ENCODE measurements around the gene SOX30.

SOX30 gene

GRCh38 chr5:157640406-157641066 is 11.7 kb downstream of the SOX30 start:
- no peaks in the 10 kb centered on the region for H3K36me3 Mint-ChIP-seq (ENCODE audit: low read depth)
- no peaks in the 10 kb centered on the region for H3K9me3 Mint-ChIP-seq
- no peaks in the 10 kb centered on the region for H3K4me1 Mint-ChIP-seq (ENCODE audit: low read depth)
- no peak overlapping the region for H3K4me3 Mint-ChIP-seq
- no peaks in the 10 kb centered on the region for H3K27me3 Mint-ChIP-seq
- no peak overlapping the region for H3K27ac Mint-ChIP-seq

DNA sequence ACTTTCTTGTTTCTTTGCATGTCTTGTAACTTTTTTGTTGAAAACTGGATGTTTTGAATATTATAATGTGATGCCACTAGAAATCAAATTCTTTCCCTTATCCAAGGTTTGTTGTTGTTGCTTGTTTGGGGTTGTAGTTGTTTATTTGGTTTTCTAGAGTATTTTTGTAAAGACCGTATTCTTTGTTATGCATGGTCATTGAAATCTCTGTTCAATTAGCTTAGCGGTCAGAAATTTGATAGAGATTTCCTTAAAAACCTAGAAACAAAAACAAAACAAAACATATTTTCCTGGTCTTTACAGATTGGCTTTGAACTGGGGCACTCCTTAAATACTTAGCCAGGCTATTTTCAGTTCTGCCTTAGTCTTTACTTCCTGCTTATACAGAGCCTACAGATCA is 21.9 kb downstream of the SOX30 start:
- H3K4me3 Mint-ChIP-seq = no peak overlapping the region
- no peaks in the 10 kb centered on the region for H3K9me3 Mint-ChIP-seq
- H3K27me3 Mint-ChIP-seq = no peaks in the 10 kb centered on the region
- no peaks in the 10 kb centered on the region for H3K4me1 Mint-ChIP-seq (ENCODE audit: low read depth)
- no peaks in the 10 kb centered on the region for H3K36me3 Mint-ChIP-seq (ENCODE audit: low read depth)
- no peak overlapping the region for H3K27ac Mint-ChIP-seq

DNA sequence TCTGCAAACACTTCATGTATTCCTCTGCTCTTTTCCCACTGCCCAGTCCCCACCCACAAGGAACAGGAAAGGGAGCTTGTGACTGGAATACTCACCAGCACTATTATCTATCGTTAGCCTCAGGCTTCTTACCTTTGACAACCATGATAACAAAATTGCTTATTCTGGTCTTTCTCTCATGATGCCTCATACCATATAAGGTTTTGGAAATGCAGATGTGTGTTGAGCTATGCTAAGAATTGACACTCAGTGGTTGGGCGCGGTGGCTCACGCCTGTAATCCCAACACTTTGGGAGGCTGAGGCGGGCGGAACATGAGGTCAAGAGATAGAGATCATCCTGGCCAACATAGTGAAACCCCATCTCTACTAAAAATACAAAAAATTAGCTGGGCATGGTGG is 25.4 kb downstream of the SOX30 start:
- no peaks in the 10 kb centered on the region for H3K9me3 Mint-ChIP-seq
- H3K36me3 Mint-ChIP-seq (ENCODE audit: low read depth) = no peaks in the 10 kb centered on the region
- H3K27ac Mint-ChIP-seq = peak overlapping the region; percentile 15
- H3K4me1 Mint-ChIP-seq (ENCODE audit: low read depth) = no peaks in the 10 kb centered on the region
- no peak overlapping the region for H3K4me3 Mint-ChIP-seq
- peaks cover 3% of the 10 kb centered on the region for H3K27me3 Mint-ChIP-seq

GRCh38 chr5:157624144-157624543 is 28.1 kb downstream of the SOX30 start:
- no peak overlapping the region for H3K4me3 Mint-ChIP-seq
- H3K9me3 Mint-ChIP-seq = peaks cover 4% of the 10 kb centered on the region
- no peaks in the 10 kb centered on the region for H3K4me1 Mint-ChIP-seq (ENCODE audit: low read depth)
- H3K27me3 Mint-ChIP-seq = peaks cover 3% of the 10 kb centered on the region
- no peak overlapping the region for H3K27ac Mint-ChIP-seq
- H3K36me3 Mint-ChIP-seq (ENCODE audit: low read depth) = no peaks in the 10 kb centered on the region

DNA sequence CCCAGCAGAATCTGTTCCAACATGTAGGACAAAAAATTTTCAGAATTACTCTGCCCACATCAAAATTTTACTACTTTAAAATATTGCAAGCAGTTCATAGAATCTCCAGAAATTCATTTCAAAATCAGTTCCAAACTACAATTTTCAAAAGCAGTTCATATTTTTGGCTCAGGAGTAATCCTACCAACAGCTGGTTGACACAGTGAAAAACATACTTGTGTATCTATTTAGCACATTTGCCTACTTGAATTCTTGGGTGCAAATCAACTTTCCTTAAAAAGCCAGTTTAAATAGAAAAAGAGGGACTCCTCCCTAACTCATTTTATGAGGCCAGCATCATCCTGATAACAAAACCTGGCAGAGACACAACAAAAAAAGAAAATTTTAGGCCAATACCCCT is 31.5 kb downstream of the SOX30 start:
- H3K9me3 Mint-ChIP-seq = peaks cover 4% of the 10 kb centered on the region
- no peak overlapping the region for H3K4me3 Mint-ChIP-seq
- peaks cover 10% of the 10 kb centered on the region for H3K27me3 Mint-ChIP-seq
- no peak overlapping the region for H3K27ac Mint-ChIP-seq
- no peaks in the 10 kb centered on the region for H3K4me1 Mint-ChIP-seq (ENCODE audit: low read depth)
- no peaks in the 10 kb centered on the region for H3K36me3 Mint-ChIP-seq (ENCODE audit: low read depth)

- H3K36me3 Mint-ChIP-seq (ENCODE audit: low read depth) = no peaks in the 10 kb centered on the region
- H3K9me3 Mint-ChIP-seq = peaks cover 4% of the 10 kb centered on the region
- H3K27me3 Mint-ChIP-seq = peaks cover 7% of the 10 kb centered on the region
- peaks cover 10% of the 10 kb centered on the region for H3K4me1 Mint-ChIP-seq (ENCODE audit: low read depth)
- no peak overlapping the region for H3K4me3 Mint-ChIP-seq
- H3K27ac Mint-ChIP-seq = no peak overlapping the region
Observed at GRCh38 chr5:157618191-157618765, 34.0 kb downstream of the SOX30 start.

DNA sequence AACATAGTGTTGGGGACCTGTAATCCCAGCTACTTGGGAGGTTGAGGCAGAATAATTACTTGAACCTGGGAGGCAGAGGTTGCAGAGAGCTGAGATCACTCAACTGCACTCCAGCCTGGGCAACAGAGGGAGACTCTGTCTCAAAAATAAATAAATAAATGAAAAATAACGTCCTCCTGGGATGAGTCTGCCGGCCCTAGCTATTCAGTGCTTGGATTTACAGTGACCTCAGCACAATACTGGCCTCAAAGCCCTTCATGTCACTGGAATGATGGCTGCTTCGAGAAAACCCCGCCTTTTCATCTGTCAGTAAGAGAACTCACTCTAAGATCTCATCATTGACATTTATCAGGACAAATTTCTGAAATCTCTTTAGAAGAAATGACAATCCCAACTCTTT is 35.5 kb downstream of the SOX30 start:
- H3K4me3 Mint-ChIP-seq = no peak overlapping the region
- no peak overlapping the region for H3K27ac Mint-ChIP-seq
- H3K9me3 Mint-ChIP-seq = peaks cover 4% of the 10 kb centered on the region
- peaks cover 7% of the 10 kb centered on the region for H3K27me3 Mint-ChIP-seq
- H3K4me1 Mint-ChIP-seq (ENCODE audit: low read depth) = peaks cover 24% of the 10 kb centered on the region
- H3K36me3 Mint-ChIP-seq (ENCODE audit: low read depth) = no peaks in the 10 kb centered on the region

DNA sequence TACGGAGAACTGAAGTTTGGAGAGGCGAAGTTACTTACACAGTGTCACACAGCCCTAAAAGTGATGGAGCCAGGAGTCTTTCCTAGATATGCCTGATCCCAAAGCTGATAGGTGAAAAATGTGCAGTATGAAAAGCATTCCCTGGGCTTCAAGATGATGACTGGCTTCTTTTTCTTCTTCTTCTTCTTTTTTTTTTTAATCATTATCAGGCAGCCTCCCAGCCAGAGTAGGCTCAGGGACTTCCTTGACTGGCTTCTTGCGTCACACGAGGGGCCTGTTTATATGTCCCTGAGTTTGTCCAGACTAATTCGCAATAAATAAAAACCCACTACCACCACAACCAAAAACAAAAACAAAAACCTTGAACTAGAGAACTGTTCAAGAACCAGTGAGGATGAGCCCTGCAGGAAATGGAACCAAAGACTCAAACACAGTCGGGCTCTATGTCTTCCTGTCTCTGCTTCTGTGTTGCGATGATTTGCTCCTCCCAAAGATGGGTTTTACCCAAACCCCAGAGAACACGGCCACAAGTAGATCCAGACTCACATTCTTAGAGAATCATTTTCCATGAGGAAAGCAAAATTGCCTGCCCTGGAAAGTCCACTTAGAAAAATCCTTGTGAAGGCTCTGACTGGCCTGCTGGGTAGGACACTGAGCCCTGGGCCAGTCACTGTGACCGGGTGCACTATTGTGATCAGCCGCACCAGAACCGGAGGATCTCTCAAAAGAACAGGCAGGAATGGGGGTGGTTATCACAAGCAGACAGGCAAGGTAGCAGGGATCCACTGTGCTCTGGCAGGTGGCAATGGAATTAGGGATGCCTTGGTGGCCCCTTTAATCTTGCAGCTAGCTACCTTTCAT is 38.6 kb downstream of the SOX30 start:
- H3K9me3 Mint-ChIP-seq = no peaks in the 10 kb centered on the region
- peaks cover 40% of the 10 kb centered on the region for H3K4me1 Mint-ChIP-seq (ENCODE audit: low read depth)
- peaks cover 6% of the 10 kb centered on the region for H3K27me3 Mint-ChIP-seq
- H3K4me3 Mint-ChIP-seq = no peak overlapping the region
- H3K36me3 Mint-ChIP-seq (ENCODE audit: low read depth) = no peaks in the 10 kb centered on the region
- peak overlapping the region; percentile 70 for H3K27ac Mint-ChIP-seq

DNA sequence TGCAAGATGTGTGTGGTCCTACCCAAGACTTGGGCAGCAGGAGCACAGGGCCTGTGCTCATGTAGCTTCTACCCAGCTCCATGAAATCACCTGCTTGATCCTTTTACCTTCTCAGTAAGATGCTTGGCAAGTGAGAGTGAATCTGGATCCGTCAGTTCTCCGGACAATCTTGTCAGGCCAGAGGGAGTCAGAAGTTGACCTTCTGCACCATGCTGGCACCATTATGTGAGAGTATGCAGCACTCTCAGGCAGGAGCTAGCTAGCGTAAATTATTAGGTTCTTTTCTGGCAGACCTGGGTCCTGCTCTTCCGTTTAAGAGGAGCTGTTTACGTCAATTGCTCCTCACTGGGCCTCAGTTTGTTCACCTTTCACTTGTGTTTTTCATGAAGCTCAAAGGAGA is 39.7 kb downstream of the SOX30 start:
- Mint-ChIP-seq H3K9me3 (no peaks in the 10 kb centered on the region), H3K4me3 (no peak overlapping the region), H3K27ac (no peak overlapping the region), H3K36me3 (ENCODE audit: low read depth) (peaks cover 4% of the 10 kb centered on the region), H3K4me1 (ENCODE audit: low read depth) (peaks cover 50% of the 10 kb centered on the region), H3K27me3 (peaks cover 3% of the 10 kb centered on the region)

GRCh38 chr5:157611571-157612476 is 40.4 kb downstream of the SOX30 start:
- no peaks in the 10 kb centered on the region for H3K9me3 Mint-ChIP-seq
- peaks cover 3% of the 10 kb centered on the region for H3K27me3 Mint-ChIP-seq
- H3K27ac Mint-ChIP-seq = peak overlapping the region; percentile 78
- peaks cover 58% of the 10 kb centered on the region for H3K4me1 Mint-ChIP-seq (ENCODE audit: low read depth)
- H3K36me3 Mint-ChIP-seq (ENCODE audit: low read depth) = peaks cover 4% of the 10 kb centered on the region
- no peak overlapping the region for H3K4me3 Mint-ChIP-seq

- peaks cover 3% of the 10 kb centered on the region for H3K27me3 Mint-ChIP-seq
- peak overlapping the region; percentile 78 for H3K27ac Mint-ChIP-seq
- peaks cover 63% of the 10 kb centered on the region for H3K4me1 Mint-ChIP-seq (ENCODE audit: low read depth)
- no peaks in the 10 kb centered on the region for H3K9me3 Mint-ChIP-seq
- H3K4me3 Mint-ChIP-seq = no peak overlapping the region
- peaks cover 4% of the 10 kb centered on the region for H3K36me3 Mint-ChIP-seq (ENCODE audit: low read depth)
Observed at GRCh38 chr5:157610990-157611389, 41.2 kb downstream of the SOX30 start.

DNA sequence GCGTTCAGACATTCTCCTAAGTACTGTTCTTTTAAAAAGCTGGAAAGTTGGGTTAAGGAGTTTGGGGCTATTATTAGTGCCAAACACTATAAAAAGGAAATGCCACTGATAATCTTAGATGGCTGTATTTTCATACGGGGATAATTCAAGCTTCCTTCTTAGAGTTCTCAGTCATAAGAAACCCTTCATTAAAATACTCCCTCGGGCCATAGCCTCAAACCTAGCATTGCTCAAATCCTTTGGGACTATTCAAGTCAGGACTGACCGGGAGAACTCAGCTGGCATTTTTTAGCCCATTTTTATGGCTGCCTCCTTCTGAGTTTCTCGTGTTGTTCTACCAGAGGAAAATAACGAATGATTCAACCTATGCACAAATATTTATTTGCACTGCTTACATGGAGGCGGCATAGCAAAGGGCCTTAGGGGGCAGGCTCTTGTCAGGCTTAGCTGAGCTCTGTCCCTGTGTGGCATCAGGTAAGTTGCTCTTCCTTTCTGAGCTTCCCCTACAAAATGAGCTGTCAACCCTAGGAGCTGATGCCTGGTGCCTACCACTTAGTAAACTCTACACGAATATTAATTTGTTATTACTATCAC is 43.2 kb downstream of the SOX30 start:
- H3K36me3 Mint-ChIP-seq (ENCODE audit: low read depth) = peaks cover 4% of the 10 kb centered on the region

DNA sequence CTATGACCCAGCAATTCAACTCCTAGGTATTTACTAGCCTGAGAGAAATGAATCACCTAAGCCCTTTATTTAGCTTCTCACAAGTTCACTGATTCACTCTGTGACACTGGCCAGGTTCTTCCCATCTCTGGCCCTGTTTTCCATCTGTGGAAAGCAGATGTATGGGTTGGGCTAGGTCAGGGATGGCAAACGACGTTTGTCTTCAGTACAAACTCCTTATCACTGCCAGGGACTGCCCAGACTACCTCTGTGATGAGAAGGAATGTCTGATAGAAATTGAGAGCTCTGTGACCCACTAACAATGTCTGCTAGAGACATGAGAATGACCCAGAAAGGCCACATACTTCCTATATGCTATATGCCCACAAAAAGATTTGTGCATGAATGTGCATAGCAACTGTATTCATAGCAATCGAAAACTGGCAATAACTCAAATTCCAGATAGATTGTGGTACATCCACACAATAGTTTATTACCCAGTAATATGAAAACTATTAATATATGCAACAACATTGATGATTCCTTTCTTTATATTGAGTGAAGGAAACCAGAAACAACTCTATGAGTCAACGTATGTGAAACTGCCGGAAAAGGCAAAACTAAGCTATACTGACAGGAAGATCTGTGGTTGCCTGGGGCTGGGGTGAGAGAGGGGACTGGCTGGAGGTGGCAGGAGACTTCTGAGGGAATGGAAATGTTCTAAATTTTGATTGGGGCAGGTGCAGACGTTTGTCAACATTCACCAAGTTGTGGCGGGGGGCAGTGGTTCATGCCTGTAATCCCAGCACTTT is 44.7 kb downstream of the SOX30 start:
- Mint-ChIP-seq H3K27me3 (peaks cover 3% of the 10 kb centered on the region), H3K4me1 (ENCODE audit: low read depth) (peaks cover 76% of the 10 kb centered on the region), H3K9me3 (no peaks in the 10 kb centered on the region)

More for the DNA sequence above, 43.2 kb downstream of the SOX30 start:
- H3K27ac Mint-ChIP-seq = peak overlapping the region; percentile 96
- H3K9me3 Mint-ChIP-seq = no peaks in the 10 kb centered on the region
- no peak overlapping the region for H3K4me3 Mint-ChIP-seq
- H3K27me3 Mint-ChIP-seq = peaks cover 3% of the 10 kb centered on the region
- peaks cover 76% of the 10 kb centered on the region for H3K4me1 Mint-ChIP-seq (ENCODE audit: low read depth)

More for the DNA sequence above, 44.7 kb downstream of the SOX30 start:
- Mint-ChIP-seq H3K27ac (peak overlapping the region; percentile 96), H3K36me3 (ENCODE audit: low read depth) (peaks cover 4% of the 10 kb centered on the region), H3K4me3 (peak overlapping the region; percentile 61)

Data from stimulated activated naive CD8-positive, alpha-beta T cell treated with anti-CD3 and anti-CD28 coated beads, Interleukin-15, Interleukin-2, amounts not matched to agents 100 ng/mL and 50 ng/mL, for 24 hours (primary cell).